ENCODE measurements around the gene LDHB. TPM values are rescaled to one million over a fixed set of nuclear protein-coding genes. Genes with fewer than 3 reads are reported as not detected.

The LDHB gene
- total and polyA plus RNA-seq, 9 of the 15 experiments (the other 6 are each of a cell fraction or from before 2014, with no cell fraction given) = 743 to 2,680 (median 968) TPM

- Histone ChIP-seq H2AFZ (ENCODE audit: low read depth, low read length) (0 out of 2 replicates have a peak overlapping the region, but pooled peaks have one; percentile 22), H3K27ac (ENCODE audit: extremely low read depth, low read depth, low read length) (no peak overlapping the region), H3K9ac (ENCODE audit: insufficient read depth in 1 of 2, low read depth in 2 of 2, low read length in 2 of 2) (no peak overlapping the region), H3K36me3 (ENCODE audit: control insufficient read depth, insufficient read depth, low read length) (no peaks in the 10 kb centered on the region), H4K20me1 (replicated peaks; ENCODE audit: control insufficient read depth, insufficient read depth, low read length) (no peaks in the 10 kb centered on the region), H3K79me2 (ENCODE audit: control insufficient read depth, insufficient read depth, low read length) (no peaks in the 10 kb centered on the region), H3K4me3 (no peak overlapping the region), H3K27me3 (ENCODE audit: control insufficient read depth in 2 of 2, insufficient read depth in 2 of 2, low read length in 2 of 2) (no peaks in the 10 kb centered on the region), H3K4me2 (ENCODE audit: insufficient read depth, low read length) (no peak overlapping the region), H3K9me3 (replicated peaks; ENCODE audit: control insufficient read depth, insufficient read depth, low read depth, low read length) (no peaks in the 10 kb centered on the region), H3K9me1 (ENCODE audit: control insufficient read depth, insufficient read depth, low read length) (no peaks in the 10 kb centered on the region), H3K4me1 (replicated peaks in 1 of 2; ENCODE audit: control insufficient read depth in 2 of 2, insufficient read depth in 2 of 2, low read length in 2 of 2) (no peaks in the 10 kb centered on the region)
- TF ChIP-seq RNF2 (IDR thresholded peaks at IDR 0.05) (no peak), CCNT2 (IDR thresholded peaks at IDR 0.05; ENCODE audit: borderline replicate concordance, extremely low read depth, insufficient read length, low read depth, low read length) (no peak), ZNF511 (CRISPR knock-in tag; IDR thresholded peaks at IDR 0.05) (no peak), PHB (CRISPR knock-in tag; IDR thresholded peaks at IDR 0.05) (no peak), BRF2 (IDR thresholded peaks at IDR 0.05; ENCODE audit: borderline replicate concordance, insufficient read depth, insufficient read length) (no peak), SNIP1 (IDR thresholded peaks at IDR 0.05; ENCODE audit: low read depth) (no peak), PHF21A (IDR thresholded peaks at IDR 0.05; ENCODE audit: borderline replicate concordance, low read depth) (peak; percentile 60; the same call in 1 of the 2 replicates)
- ChIA-PET POLR2A (no interaction called here), CTCF (ENCODE audit: low intra/inter-chr PET ratio) (no interaction called here)
- BruUV-seq (replicated peaks) = no TSS peak
- 46% methylated on average over 7 of the region's 7 CpGs for WGBS (ENCODE audit: insufficient coverage, low coverage, missing lambda C conversion rate)
- FAIRE-seq = no peak
- intact Hi-C loops (cut with micrococcal nuclease) (no loop called here), in situ Hi-C loops (cut with MboI) (no loop called here)
- no peak for ATAC-seq
- DNase-seq (ENCODE audit: extremely low read depth in 1 of 4, low spot score in 3 of 4) = no peak
Measured at GRCh38 chr12:21665816-21666215, 8.2 kb upstream of the LDHB start.

Data from K562 (cell line).